ENCODE data around the gene ATP7B. TPM values are rescaled to one million over a fixed set of nuclear protein-coding genes. Genes with fewer than 3 reads are reported as not detected.

Gene ATP7B
- total RNA-seq, 6 donors from 2014 or later: 3.5 to 27.2 (median 5.9) TPM

DNA sequence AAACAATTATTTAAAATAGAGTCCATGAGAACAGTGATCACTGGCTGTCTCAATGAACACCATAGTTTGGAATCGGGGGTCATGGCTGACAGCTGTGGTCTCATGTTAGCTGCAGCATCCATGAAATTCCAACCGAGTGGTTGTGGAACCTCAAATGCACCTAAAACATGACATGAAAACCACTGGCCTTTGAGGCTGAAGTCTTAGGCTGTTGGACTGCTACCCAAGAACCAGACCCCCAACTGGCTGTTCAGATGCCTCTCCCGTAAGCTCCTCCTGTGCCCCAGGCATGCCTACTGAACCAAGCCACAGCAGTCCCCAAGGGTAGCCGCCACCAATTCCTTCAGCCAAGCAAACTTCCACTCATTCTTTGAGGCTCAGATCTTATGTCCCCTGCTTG lies 50.5 kb downstream of the ATP7B start:
- Histone ChIP-seq H3K36me3 (no peaks in the 10 kb centered on the region), H3K9me3 (no peaks in the 10 kb centered on the region), H3K4me1 (no peaks in the 10 kb centered on the region), H3K27ac (no peak overlapping the region), H3K27me3 (no peaks in the 10 kb centered on the region), H3K4me3 (no peak overlapping the region)
- WGBS, 2 donors: 99 to 100% methylated on average over 4 of the region's 4 CpGs
- no peak for DNase-seq
- TF ChIP-seq EP300 (IDR thresholded peaks at IDR 0.05) (no peak), POLR2A (IDR thresholded peaks at IDR 0.05) (no peak), POLR2AphosphoS5 (IDR thresholded peaks at IDR 0.05) (no peak)
- TF ChIP-seq, protein P1, sequence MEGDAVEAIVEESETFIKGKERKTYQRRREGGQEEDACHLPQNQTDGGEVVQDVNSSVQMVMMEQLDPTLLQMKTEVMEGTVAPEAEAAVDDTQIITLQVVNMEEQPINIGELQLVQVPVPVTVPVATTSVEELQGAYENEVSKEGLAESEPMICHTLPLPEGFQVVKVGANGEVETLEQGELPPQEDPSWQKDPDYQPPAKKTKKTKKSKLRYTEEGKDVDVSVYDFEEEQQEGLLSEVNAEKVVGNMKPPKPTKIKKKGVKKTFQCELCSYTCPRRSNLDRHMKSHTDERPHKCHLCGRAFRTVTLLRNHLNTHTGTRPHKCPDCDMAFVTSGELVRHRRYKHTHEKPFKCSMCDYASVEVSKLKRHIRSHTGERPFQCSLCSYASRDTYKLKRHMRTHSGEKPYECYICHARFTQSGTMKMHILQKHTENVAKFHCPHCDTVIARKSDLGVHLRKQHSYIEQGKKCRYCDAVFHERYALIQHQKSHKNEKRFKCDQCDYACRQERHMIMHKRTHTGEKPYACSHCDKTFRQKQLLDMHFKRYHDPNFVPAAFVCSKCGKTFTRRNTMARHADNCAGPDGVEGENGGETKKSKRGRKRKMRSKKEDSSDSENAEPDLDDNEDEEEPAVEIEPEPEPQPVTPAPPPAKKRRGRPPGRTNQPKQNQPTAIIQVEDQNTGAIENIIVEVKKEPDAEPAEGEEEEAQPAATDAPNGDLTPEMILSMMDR (IDR thresholded peaks at IDR 0.05): no peak
- ATAC-seq (ENCODE audit: low FRiP score in 2 of 2): no peak

DNA sequence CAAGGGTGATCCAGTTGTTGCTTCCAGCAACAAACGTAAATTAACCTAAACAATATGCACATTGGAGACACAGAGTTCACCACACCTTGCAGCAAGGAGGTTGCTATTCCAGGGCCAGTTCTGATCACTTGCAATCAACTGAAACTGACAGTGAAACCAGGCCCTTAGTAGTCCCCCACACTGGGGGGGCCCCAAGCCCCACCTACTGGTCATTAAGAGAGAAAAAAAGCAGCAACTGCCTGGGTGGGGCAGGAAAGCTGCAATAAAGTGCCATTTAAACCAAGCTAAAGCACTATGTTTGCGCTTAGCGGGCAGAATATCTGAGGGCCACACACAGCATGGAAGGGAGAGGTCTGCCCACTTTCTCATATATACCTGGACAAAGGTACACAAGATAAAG lies 51.5 kb downstream of the ATP7B start:
- H3K27ac ChIP-seq: no peak overlapping the region
- H3K36me3 ChIP-seq: no peaks in the 10 kb centered on the region
- no peaks in the 10 kb centered on the region for H3K4me1 ChIP-seq
- no peak overlapping the region for H3K4me3 ChIP-seq
- TF ChIP-seq POLR2AphosphoS5 (IDR thresholded peaks at IDR 0.05): no peak
- no peak for TF ChIP-seq POLR2A (IDR thresholded peaks at IDR 0.05)
- no peak for TF ChIP-seq EP300 (IDR thresholded peaks at IDR 0.05)
- TF ChIP-seq, protein P1 (IDR thresholded peaks at IDR 0.05): no peak
- ATAC-seq (ENCODE audit: low FRiP score in 2 of 2) (no peak), DNase-seq (no peak)
- 85% methylated on average over 3 of the region's 3 CpGs for WGBS, 2 donors
- H3K27me3 ChIP-seq: no peaks in the 10 kb centered on the region
- no peaks in the 10 kb centered on the region for H3K9me3 ChIP-seq

DNA sequence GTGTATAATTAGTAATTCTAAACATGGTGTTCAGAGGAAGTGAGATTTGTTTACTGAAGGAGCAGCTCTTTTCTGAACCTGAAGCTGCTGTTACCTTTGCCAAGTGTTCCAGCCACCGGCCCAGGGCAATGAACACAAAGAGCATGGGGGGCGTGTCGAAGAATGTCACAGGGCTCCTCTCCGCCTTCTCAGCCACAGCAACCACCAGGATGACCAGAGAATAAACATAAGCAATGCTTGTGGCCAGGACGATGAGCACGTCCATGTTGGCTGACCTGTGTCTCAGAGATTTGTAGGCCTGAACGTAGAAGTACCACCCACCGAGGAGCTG lies 53.1 kb downstream of the ATP7B start:
- H3K4me1 ChIP-seq: no peaks in the 10 kb centered on the region
- H3K27me3 ChIP-seq: no peaks in the 10 kb centered on the region
- ATAC-seq (ENCODE audit: low FRiP score in 2 of 2): no peak
- H3K9me3 ChIP-seq: no peaks in the 10 kb centered on the region
- TF ChIP-seq, protein P1 (IDR thresholded peaks at IDR 0.05): no peak
- TF ChIP-seq EP300 (IDR thresholded peaks at IDR 0.05) (no peak), POLR2A (IDR thresholded peaks at IDR 0.05) (no peak), POLR2AphosphoS5 (IDR thresholded peaks at IDR 0.05) (no peak)
- no peak for DNase-seq
- WGBS, 2 donors: 88% methylated on average over 8 of the region's 8 CpGs
- no peak overlapping the region for H3K27ac ChIP-seq
- H3K36me3 ChIP-seq: no peaks in the 10 kb centered on the region
- H3K4me3 ChIP-seq: no peak overlapping the region

DNA sequence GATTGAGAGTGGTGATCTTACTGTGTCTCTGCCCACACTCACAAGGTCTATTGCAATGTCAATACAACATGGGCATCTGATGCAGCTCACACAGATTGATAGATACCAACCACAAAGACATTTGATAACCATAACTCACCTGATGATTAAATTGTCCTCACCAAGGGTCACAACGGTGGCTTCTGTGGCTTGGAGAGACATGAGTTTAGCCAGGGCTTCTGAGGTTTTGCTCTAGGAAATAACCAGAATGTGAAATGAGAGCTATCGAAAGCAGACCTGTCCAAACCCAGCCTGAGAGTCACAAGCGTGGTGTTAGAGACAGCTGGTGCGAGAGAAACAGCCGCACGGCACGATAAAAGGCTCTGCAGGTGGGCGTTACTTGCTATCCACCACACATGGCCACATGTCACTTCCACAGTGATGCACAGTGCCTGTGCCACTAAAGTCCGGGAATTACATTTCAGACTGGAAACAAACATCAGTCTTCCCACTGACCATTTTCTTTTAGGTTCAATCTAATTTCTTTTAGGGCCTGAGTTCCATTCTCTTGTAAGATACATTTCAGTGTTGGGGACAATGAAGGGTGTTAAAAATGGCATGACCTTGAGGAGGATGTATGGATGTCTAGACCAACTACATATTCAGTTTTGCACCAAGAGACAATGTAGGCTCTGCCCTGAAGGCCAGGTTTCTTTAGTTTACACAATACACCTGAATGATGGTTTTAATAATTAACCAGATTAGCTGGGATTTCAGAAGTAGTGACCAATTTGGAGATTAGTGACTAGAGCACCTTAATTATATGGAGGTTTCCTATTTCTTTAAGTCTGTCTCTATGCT lies 53.7 kb downstream of the ATP7B start:
- DNase-seq (no peak), ATAC-seq (ENCODE audit: low FRiP score in 2 of 2) (no peak)
- Histone ChIP-seq H3K36me3 (no peaks in the 10 kb centered on the region), H3K27me3 (no peaks in the 10 kb centered on the region), H3K27ac (no peak overlapping the region), H3K4me3 (no peak overlapping the region), H3K4me1 (no peaks in the 10 kb centered on the region), H3K9me3 (no peaks in the 10 kb centered on the region)
- TF ChIP-seq POLR2AphosphoS5 (IDR thresholded peaks at IDR 0.05) (no peak), EP300 (IDR thresholded peaks at IDR 0.05) (no peak), POLR2A (IDR thresholded peaks at IDR 0.05) (no peak)
- TF ChIP-seq, protein P1 (IDR thresholded peaks at IDR 0.05): no peak
- 91 to 93% methylated on average over 9 of the region's 9 CpGs for WGBS, 2 donors

DNA sequence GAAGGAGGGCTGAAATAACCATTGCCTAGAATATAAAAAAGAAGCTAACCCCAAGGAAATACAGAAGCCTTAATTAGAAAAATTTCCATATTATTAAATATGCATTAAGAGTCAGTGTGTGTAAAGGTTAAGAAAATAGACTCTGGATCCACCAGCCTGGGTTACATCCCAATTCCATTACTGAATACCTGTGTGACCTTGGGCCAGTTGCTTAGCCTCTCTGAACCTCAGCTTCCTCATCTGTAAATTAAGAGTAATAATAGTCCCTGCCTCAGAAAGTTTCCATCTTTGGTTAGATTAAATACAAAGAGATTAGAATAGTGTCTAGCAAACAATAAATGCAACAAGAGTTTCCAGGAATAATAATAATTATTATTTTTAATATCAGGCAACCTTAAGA lies 54.5 kb downstream of the ATP7B start:
- Histone ChIP-seq H3K4me1 (no peaks in the 10 kb centered on the region), H3K27me3 (no peaks in the 10 kb centered on the region), H3K4me3 (no peak overlapping the region), H3K27ac (no peak overlapping the region), H3K9me3 (no peaks in the 10 kb centered on the region), H3K36me3 (no peaks in the 10 kb centered on the region)
- TF ChIP-seq, protein P1 (IDR thresholded peaks at IDR 0.05): no peak
- TF ChIP-seq POLR2AphosphoS5 (IDR thresholded peaks at IDR 0.05) (no peak), EP300 (IDR thresholded peaks at IDR 0.05) (no peak), POLR2A (IDR thresholded peaks at IDR 0.05) (no peak)
- ATAC-seq (ENCODE audit: low FRiP score in 2 of 2): no peak
- DNase-seq: no peak
